Stimulated activated CD8-positive, alpha-beta memory T cell treated with anti-CD3 and anti-CD28 coated beads, Interleukin-4, amount 100 ng/mL, for 24 hours (primary cell): ENCODE measurements around the gene MMEL1.

Experiments
- DNase-seq: peaks from one replicate; pipeline ENCODE4 v3.0.0-alpha.2; 2020; ENCODE audit warnings: low read depth

MMEL1 gene

DNA sequence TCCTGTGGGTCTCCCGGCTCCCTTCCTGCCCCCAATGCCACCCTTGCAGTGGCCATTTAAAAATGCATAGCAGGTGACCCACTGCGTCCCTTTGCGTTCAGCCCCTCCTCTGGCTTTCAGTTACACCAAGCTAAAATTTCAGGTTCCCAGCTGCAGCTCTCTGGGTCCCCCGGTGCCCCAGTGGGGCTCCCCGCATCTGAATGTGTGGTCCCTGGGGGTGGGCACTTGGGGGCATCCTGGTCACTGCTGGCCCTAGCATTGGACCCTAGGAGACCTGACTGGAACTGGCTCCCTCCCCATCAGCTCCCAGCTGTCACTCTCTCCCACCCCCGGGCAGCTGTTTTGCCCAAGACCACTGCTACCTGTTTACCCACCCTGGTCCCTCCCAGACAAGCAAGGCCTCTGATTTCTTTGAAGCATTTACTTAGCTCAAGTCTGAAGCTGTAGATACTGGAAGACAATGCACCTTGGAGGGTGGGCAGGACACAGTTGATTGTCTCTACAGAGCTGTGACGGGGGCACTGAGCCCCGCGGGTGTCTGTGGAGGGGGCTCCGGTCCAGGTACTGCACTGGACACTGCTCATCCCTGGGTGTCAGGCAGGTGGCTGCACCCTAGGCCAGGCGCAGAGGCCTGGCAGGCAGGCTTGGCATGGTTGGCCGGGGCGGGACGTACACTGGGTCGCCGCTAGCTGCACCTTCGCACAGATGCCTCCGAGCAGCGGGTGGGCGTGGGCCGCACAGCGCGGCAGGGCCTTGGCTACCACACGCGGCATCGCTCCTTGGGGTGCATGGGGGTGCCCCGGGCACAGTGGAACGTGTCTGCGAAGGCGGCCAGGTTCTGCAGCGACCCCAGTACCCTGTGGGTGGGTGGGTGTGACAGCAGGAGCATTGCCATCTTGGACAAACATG, 42.3 kb downstream of the MMEL1 start:
- no peak for DNase-seq

DNA sequence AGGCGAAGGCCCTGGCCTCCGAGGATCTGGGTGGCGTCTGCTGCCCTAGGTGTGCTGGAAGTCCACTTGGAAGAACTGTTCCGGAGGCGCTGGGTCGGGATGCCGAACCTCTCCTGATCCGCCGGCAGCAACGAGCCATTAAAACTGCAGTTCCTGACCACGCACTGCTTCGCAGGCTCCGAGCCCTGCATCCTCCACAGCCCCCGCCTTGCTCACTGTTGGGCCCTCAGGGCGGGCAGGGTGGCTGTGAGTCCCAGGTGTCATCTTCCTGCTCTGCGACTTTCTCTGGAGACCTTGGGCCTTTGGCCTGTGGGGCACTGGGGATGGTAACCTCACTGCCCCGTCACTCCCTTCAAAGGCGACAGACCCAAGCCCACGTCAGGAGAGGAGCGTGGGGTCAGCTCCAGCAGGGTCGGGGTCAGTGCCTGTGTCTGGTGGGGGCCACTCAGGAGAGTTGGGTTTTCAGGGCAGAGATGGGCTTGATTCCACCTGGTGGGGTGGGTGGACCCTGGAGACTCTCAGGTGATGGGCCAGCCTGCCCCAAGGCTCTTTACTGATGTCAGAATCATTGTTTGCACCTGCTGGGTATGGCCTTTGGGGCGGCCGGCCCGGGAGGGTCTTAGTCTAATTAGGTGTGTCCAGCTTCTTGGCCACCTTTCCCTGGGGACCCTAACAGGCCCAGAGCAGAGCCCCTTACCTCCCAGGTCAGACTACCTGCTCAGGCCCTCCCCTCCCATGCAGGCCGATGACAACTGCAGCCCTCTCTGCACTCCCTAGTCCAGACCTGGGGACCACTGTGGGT, 43.2 kb downstream of the MMEL1 start:
- DNase-seq = no peak

- no peak for DNase-seq
Observed at GRCh38 chr1:2588661-2589430, 44.0 kb downstream of the MMEL1 start.

DNA sequence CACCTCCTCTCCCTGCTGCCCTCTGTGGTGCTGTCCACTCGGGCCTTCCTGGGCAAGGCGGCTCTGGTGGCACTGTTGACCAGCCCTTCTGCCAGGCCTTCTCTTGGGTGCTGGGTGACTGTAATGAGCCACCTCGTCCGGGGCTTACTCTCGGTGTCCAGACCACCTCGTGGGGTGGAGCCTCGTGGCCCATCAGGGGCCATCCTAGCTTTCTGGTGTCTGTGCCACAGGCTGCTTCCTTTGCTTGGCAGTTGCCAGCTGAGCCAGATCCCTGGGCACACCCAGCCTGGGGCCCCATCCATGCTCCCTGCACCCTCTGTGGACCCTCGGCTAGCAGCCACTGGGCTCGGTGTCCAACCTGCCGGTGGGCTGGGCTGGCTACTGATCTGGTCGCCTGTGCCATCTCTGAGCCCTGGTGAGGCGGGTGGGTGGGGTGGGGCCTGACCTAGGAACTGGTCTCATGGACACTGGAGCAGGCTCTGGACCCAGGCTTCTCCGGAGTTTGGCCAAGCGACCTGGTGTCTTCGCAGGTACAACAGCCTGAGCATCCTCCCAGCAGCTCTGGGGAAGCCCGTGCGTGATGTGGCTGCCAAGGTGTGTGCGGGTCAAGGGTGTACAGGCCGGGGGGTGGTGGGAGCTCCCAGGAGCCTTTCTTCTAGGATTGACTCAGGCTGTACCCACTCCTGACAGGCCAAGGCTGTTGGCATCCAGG, 44.8 kb downstream of the MMEL1 start:
- DNase-seq = no peak

DNA sequence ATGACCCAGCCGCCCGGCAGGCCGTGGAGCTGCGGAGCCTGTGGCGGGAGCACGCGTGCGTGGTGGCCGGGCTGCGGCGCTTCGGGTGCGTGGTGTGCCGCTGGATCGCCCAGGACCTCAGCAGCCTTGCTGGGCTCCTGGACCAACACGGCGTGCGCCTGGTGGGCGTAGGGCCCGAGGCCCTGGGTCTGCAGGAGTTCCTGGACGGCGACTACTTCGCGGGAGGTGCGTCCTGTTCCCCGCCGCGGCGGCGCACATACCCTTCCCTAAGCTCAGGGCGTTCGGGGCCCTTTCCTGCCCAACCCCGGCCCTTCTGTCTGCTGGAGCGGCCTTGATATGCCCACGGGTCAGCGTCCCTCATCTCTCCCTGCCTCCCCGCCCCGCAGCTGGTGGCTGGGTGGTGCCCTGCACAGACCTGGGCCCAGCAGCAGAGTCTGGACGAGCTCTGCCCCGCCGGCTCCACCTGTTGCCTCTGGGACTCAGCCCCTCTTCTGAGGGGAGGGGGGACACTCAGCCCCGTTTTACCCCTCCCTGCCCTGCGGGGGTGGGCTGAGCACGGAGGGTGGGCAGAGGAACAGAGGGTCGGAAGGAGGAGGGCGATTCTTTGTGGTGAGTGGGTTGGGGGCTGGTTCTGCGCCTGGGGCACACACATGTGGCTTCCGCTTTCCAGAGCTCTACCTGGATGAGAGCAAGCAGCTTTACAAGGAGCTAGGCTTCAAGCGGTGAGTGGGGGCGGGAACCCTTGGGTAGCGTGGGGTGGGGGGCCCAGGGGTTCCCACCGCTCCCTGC, 45.6 kb downstream of the MMEL1 start:
- no peak for DNase-seq

GRCh38 chr1:2586154-2587070, 46.4 kb downstream of the MMEL1 start, which contains the start of gene PRXL2B:
PRXL2B (plus strand) TSS chr1:2586777; CDS start chr1:2586886, 109 bp downstream.
- DNase-seq = peak; percentile 97

DNA sequence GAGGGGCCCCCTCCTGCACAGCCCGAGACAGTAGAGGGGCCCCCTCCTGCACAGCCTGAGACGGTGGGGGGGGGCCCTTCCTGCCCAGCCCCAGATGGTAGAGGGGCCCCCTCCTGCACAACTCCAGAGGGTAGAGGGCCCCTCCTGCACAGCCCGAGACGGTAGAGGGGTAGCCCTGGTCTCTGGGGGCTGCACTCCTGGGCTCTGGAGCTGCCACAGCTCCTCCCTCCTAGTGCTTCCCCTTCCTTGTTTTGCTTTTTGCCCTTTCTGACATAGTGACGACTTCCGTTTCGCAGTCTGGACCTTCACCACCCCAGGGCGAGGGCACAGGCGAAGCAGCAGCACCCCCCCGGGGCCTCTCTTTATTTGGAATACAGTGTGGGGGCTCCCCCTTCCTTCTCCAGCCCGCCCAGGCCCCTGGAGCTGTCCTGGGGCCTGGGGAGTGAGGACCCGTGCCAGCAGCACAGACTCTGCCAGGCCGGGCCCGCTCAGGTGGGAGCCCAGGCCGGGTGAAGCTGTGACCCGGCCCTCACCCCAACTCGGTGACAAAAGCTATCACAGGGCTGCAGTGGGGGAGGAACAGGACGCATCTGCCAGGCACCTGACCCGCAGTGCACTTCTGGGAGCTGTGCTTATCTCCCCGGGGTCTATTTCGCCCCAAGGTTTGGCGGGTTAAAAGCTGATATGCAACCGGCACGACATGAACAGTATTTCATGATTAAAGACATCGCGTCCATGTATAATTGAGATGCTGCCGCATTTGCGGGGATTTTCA, 47.3 kb downstream of the MMEL1 start:
- DNase-seq = peak; percentile 55

DNA sequence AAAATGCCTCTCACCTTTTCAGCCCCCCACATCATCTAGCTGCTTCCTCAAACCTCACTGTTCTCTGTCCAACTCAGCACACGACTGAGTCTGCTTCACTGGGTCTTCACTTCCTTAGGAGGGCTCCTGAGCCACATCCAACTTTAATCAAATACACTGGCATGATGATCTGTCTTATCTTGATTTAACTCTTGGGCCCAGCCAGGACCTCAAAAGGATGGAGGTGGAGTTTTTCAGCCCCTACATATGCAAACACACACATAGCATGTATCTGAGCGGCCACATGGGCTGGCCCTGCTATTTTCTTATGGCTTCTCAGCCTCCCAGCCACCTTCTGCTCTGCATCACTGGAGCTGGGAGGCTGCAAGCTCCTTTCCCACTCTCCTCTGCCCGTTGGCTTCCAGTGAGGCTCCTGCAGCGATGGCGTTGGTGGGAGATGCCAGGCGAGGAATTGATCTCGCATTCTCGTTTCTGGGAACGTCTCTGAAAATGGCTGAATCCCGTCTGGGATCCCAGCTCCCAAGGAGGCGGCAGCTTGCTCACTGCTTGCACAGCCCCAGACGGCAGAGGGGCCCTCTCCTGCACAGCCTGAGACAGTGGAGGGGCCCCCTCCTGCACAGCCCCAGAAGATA, 48.0 kb downstream of the MMEL1 start:
- no peak for DNase-seq

GRCh38 chr1:2583871-2584351, 48.9 kb downstream of the MMEL1 start:
- DNase-seq = no peak

DNA sequence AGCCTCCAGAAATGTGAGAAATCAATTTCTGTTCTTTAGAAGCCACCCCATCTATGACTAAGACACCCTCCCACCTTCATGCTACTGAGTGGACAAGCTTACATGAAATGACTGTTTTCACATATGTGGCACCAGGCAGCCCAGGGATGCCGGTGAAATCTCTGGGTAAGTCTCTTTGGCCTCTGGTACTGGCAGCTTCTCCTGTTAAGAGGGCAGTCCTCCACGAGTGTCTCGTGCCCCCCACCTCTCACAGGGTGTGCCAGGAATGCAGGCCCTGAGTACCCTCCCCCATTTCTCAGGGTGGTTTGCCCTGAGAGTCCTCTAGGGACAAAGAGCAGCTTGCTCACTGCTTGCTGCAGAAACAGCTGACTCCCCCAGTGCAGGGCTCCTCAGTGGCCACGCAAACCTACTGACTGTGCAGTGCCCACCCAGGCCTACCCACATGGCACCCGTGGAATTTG, 49.5 kb downstream of the MMEL1 start:
- no peak for DNase-seq

- DNase-seq = no peak
Observed at GRCh38 chr1:2582391-2582790, 50.4 kb downstream of the MMEL1 start.

- DNase-seq = no peak
Observed at GRCh38 chr1:2580691-2581090, 52.1 kb downstream of the MMEL1 start.

DNA sequence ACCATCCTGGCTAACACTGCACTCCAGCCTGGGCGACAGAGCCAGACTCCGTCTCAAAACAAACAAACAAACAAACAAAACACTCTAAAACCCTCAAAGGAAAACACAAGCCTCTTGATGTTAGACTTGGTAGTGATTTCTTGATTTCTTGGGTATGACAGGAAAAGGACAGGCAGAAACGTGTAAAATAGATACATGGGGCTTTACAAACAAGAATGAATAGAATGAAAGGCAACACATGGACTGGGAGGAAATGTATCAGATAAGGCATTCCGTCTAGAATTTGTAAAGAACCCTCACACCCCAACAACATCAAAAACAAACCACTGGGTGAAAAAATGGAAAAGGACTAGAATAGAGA, 54.1 kb downstream of the MMEL1 start:
- DNase-seq = no peak

DNA sequence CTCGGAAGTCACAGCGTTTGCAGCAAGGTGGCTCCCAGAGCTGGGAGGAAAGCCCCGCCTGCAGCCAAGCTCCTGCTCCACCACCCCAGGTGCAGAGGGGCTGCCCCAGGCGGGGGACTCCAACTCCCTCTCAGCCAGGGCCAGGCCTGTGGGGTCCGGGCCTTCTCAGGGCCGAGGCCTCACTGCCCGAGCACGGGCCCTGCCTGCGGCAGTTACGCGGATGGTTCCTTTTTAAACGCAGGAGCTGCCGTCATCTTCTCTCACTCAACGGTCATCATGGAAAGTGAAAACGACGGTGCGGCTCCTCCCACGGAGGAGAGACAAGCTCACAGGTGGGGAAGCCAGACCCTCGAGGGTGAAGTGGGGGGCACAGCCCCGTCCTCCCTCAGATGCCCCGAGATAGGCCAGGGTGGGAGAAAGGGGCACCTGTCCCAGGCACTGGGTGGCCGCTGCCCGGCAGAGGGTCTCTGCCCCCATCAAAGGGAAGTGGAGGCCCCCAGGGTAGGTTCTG, 55.2 kb downstream of the MMEL1 start:
- DNase-seq = peak; percentile 15

GRCh38 chr1:2575801-2576663, 56.8 kb downstream of the MMEL1 start:
- no peak for DNase-seq

DNA sequence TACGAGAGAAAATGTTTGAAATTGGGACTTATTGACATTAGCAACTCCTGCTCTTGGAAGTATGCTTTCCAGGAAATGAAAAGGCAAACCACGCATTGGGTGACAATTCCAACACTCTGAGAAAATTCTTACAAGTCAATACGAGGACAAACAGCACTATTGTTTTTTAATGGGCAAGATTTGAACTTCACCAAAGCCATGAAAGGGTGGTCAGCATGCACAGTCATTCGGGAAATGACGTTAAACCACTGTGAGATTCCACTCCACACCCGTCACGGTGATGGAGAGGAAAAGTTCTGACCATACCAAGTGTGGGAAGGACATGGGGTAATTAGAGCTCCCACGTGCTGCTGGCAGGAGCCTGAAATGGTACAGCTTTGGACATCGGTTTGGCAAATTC, 58.5 kb downstream of the MMEL1 start:
- DNase-seq = no peak
